GM23248 (cell line): ENCODE results near the gene KHDC4.

ENCODE experiments used
- EZH2 ChIP-seq: fragments of 200-600 bp; sonication (generic); IDR thresholded peaks from 2 replicates; pipeline ENCODE4 v1.6.1; 2018; ENCODE audit warnings: antibody characterized with exemption, mild to moderate bottlenecking; ENCODE audit not compliant: insufficient read depth, poor library complexity, severe bottlenecking
- EZH2phosphoT487 ChIP-seq: fragments of 200-600 bp; sonication (generic); IDR thresholded peaks from 2 replicates; pipeline ENCODE4 v1.6.1; 2018; ENCODE audit warnings: antibody characterized with exemption, moderate library complexity, mild to moderate bottlenecking, low read depth; ENCODE audit not compliant: insufficient read depth

DNA sequence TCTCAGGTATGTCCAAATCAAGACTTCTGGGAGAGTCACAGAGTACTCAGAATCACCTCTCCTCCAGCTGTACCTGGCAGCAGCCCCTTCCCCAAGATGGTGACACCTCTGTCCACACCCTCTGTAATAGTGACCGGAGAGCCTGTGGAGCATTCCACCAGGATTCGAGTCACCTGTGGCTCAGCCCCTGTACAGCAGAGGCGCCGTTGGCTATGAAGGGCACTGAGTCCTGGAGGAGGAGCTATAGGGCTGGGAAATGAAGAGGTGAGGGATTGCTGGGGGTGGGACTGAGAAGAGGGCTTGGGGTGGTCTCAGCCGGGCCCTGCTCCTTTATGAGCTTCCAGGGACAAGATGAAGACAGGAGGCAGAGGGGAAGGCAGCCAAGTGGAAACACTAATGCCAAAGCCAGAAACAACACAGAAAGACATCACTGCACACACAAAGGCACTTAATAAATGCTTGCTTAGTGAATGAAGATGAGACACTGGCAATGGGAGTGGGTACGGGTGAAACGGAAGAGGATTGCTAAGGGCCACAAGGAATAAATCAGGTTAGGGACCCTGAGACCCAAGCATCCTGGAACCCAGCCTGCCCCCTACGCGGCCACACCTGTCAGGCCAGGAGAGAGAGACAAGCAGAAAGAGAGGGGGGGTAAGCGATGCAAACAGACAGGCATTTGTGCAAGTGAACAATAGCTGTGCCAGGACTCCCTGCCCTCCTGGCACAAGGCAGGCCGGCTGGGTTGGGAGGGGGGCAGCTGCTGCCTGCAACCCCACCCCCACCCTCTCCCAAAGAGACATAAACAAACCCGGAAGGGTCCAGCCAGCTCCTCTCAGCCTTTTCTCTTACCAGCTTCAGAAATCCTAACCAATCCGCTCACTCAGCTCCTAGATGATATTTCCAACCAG, 40.2 kb upstream of the KHDC4 start:
- TF ChIP-seq EZH2phosphoT487 (no peak), EZH2 (no peak)
